Activated CD8-positive, alpha-beta memory T cell treated with anti-CD3 and anti-CD28 coated beads, Interleukin-2, amount 10 ng/mL, durations not matched to agents 7 days and 5 days (primary cell): ENCODE measurements around the gene RPS27. TPM values are rescaled to one million over a fixed set of nuclear protein-coding genes. Genes with fewer than 3 reads are reported as not detected.
A peak's percentile ranks its signal among the peaks of the same experiment; 100 is the strongest.

ENCODE experiments used
- ATAC-seq: fragments of 150-1000 bp; cut with Tn5 transposase; one replicate; pipeline ENCODE4 v1.10.0; 2021; ENCODE audit warnings: moderate library complexity
- CTCF ChIA-PET: fragments of 350-600 bp; sonication (Branson Sonifier 250); formaldehyde crosslinking; loops from one replicate; lab custom pipeline; 2021; ENCODE audit warnings: antibody characterized with exemption; lab: Charles Lee
- DNase-seq: peaks from one replicate; pipeline ENCODE4 v3.0.0-alpha.2; 2020
- H3K27ac Mint-ChIP-seq: one replicate; pipeline ENCODE4 v1.8.0; 2021; ENCODE audit warnings: mild to moderate bottlenecking, mixed read lengths
- H3K27me3 Mint-ChIP-seq: one replicate; pipeline ENCODE4 v1.8.0; 2021; ENCODE audit warnings: mixed read lengths
- H3K36me3 Mint-ChIP-seq: one replicate; pipeline ENCODE4 v1.8.0; 2021; ENCODE audit warnings: mild to moderate bottlenecking, mixed read lengths
- H3K4me1 Mint-ChIP-seq: one replicate; pipeline ENCODE4 v1.8.0; 2021; ENCODE audit warnings: mixed read lengths
- H3K4me3 Mint-ChIP-seq: one replicate; pipeline ENCODE4 v1.8.0; 2021; ENCODE audit warnings: mild to moderate bottlenecking, moderate library complexity, mixed read lengths
- H3K9me3 Mint-ChIP-seq: one replicate; pipeline ENCODE4 v1.8.0; 2022; ENCODE audit warnings: low read depth, mixed read lengths
- total RNA-seq, 2 experiments: library from RNA; stranded (reverse); gene quantifications; one replicate each; pipeline ENCODE4 v1.2.3, GENCODE V29; 2021

Gene RPS27
- total RNA-seq, 2 experiments from 2014 or later = 1,223 to 1,678 TPM

DNA sequence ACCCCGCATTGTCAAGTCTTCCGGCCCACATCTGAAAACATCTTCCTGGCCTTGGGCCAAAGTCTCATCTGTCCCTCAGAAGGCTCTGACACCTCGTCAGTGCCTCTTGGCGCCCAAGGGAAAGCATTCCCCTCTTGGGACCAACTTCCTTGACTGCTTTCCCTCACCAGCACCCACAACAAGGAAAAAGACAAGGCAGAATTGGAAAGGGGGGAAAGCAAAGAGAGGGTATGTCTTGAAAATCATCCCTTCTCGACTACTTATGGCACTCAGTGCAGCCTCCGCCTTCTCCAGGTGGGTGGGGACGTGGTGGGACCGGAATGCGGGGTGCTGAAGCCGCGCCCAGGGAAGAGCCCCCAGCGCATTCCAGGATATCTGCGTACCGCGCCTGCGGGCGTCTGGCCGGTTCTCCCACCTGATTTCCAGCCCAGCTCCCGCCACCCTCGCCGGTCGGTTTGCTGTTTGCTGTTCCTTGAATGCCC, 26.7 kb upstream of the RPS27 start:
- Mint-ChIP-seq H3K27me3 (no peaks in the 10 kb centered on the region), H3K4me3 (peak overlapping the region; percentile 81), H3K4me1 (peaks cover 57% of the 10 kb centered on the region), H3K9me3 (no peaks in the 10 kb centered on the region), H3K36me3 (peaks cover 18% of the 10 kb centered on the region), H3K27ac (peak overlapping the region; percentile 87)
- DNase-seq = no peak
- no peak for ATAC-seq
- CTCF ChIA-PET = interaction anchor here (0.6 to 5.6 kb wide), 7 partner anchors 12 to 167 kb away, joined by 3 to 58 read pairs (median 5); partner anchors contain the start of genes DENND4B, JTB, RAB13 and RPS27

DNA sequence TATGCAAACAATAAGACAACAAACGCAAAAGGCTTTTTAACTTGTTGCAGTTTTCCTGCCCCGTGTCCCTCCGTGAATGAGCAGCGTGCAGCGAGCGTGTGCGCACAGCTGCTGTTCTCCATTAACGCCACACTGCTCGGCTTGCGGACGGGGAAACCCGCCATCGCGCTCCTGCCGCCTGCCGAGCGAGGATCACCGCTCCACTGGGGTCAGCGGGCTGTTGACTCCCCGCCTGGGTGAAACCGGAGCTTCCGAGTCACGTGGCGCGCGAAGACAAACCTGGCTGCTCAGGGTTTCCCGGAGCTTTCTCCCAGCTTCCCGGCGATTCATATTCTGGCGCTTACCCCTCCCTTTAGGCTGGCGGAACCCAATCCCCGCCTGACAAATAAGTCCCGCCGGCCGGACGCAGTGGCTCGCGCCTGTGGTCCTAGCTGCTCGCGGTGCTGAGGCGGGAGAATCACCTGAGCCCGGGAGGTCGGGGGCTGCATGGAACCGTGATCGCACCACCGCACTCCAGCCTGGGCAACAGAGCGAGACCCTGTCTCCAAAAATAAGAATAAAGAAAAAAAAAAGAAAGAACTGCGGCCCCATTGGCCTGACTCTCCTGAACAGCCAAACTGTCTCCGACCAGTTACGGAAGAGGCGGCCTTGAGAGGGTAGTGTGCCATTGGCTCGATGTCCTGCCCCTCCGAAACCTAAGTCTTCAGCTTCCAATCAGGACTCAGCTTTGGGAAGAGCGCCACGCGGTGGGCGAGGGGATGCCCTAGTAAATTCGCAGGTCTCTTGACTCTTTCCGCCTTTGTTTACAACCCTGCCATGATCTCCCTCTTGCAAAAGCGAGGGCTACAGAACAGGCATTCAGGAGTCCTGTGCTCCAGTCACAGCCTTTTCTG, 23.2 kb upstream of the RPS27 start, which contains the start of gene CREB3L4:
Gene CREB3L4 (plus strand): TSS at position 796 of the 893 bp plus-strand sequence. CDS start 624 bp downstream, outside the sequence.
- ATAC-seq = peak; percentile 86
- H3K9me3 Mint-ChIP-seq = no peaks in the 10 kb centered on the region
- CTCF ChIA-PET = interaction anchor here (0.6 to 5.6 kb wide), 16 partner anchors 9 to 434 kb away, joined by 3 to 58 read pairs (median 4); partner anchors contain the start of genes CRTC2, DENND4B, GATAD2B and JTB

GRCh38 chr1:153968000-153968363, 22.6 kb upstream of the RPS27 start:
- Mint-ChIP-seq H3K27ac (peak overlapping the region; percentile 96), H3K9me3 (no peaks in the 10 kb centered on the region), H3K27me3 (no peaks in the 10 kb centered on the region), H3K36me3 (peaks cover 5% of the 10 kb centered on the region), H3K4me3 (peak overlapping the region; percentile 97), H3K4me1 (peaks cover 52% of the 10 kb centered on the region)
- CTCF ChIA-PET = interaction anchor here (0.6 to 5.6 kb wide), 15 partner anchors 9 to 435 kb away, joined by 3 to 58 read pairs (median 4); partner anchors contain the start of genes CRTC2, DENND4B, GATAD2B and JTB
- ATAC-seq = no peak
- no peak for DNase-seq

More for the DNA sequence above, 23.2 kb upstream of the RPS27 start, which contains the start of gene CREB3L4:
- peaks cover 3% of the 10 kb centered on the region for H3K36me3 Mint-ChIP-seq
- no peaks in the 10 kb centered on the region for H3K27me3 Mint-ChIP-seq
- H3K27ac Mint-ChIP-seq = peak within 1 kb of the TSS; percentile 96
- peaks cover 50% of the 10 kb centered on the region for H3K4me1 Mint-ChIP-seq
- H3K4me3 Mint-ChIP-seq = peak within 1 kb of the TSS; percentile 97
- peak; percentile 92 for DNase-seq

DNA sequence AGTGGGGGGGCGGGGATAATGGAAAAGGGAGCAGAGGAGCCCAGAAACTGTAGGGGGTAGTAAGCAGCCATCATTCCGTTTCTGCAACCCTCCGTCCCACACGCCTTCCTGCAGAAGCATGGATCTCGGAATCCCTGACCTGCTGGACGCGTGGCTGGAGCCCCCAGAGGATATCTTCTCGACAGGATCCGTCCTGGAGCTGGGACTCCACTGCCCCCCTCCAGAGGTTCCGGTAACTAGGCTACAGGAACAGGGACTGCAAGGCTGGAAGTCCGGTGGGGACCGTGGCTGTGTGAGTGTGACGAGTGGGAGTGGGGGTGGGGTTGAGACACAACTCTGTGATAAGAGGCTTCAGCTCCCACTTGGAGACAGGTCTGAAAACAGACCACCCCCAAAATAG, 22.2 kb upstream of the RPS27 start:
- ATAC-seq = no peak
- peaks cover 54% of the 10 kb centered on the region for H3K4me1 Mint-ChIP-seq
- H3K27ac Mint-ChIP-seq = peak overlapping the region; percentile 96
- H3K4me3 Mint-ChIP-seq = peak overlapping the region; percentile 97
- H3K27me3 Mint-ChIP-seq = no peaks in the 10 kb centered on the region
- CTCF ChIA-PET = interaction anchor here (0.6 to 5.6 kb wide), 9 partner anchors 9 to 399 kb away, joined by 3 to 58 read pairs (median 10); partner anchors contain the start of genes CRTC2, DENND4B, JTB and RAB13
- H3K36me3 Mint-ChIP-seq = peaks cover 8% of the 10 kb centered on the region
- no peaks in the 10 kb centered on the region for H3K9me3 Mint-ChIP-seq
- DNase-seq = no peak

DNA sequence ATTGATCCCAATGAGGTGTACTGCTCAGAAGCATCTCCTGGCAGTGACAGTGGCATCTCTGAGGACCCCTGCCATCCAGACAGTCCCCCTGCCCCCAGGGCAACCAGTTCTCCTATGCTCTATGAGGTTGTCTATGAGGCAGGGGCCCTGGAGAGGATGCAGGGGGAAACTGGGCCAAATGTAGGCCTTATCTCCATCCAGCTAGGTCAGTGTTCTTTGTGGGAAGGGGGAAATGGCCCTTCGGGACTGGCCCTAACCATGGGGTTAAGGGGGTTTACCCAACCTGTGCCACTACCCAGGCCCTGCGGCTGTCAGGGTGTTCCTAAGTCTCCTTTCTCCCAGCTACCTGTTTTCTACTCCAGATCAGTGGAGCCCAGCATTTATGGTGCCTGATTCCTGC, 21.6 kb upstream of the RPS27 start:
- Mint-ChIP-seq H3K36me3 (peaks cover 9% of the 10 kb centered on the region), H3K27ac (no peak overlapping the region), H3K4me1 (peaks cover 50% of the 10 kb centered on the region), H3K27me3 (no peaks in the 10 kb centered on the region), H3K9me3 (no peaks in the 10 kb centered on the region), H3K4me3 (no peak overlapping the region)
- CTCF ChIA-PET = interaction anchor here (0.7 to 5.6 kb wide), 4 partner anchors 9 to 23 kb away, joined by 3 to 58 read pairs (median 8); partner anchors contain the start of genes CRTC2, DENND4B, JTB and RAB13
- DNase-seq (no peak), ATAC-seq (no peak)

DNA sequence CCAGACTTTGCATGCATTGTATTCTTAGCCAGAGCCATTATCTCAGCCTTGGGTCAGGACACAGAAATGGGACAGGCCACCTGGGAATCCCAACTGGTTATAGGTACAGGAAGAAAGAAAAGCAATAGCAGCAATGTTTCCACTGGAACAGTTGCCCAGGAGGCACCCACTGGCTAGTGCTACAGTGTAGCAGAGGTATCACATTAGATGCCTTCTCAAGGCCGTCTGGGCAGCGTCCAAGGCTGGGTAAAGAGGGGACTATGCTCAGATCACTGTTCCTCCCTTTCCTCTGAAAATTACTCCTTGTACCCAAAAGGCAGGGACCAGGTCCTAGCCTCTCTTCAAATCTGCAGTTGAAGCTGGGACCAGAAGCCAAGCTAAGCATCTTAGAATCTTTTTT, 20.2 kb upstream of the RPS27 start:
- CTCF ChIA-PET = interaction anchor here (1.0 to 1.3 kb wide), 3 partner anchors 7 to 24 kb away, joined by 3 to 5 read pairs (median 3); partner anchors contain the start of genes DENND4B and JTB
- peaks cover 57% of the 10 kb centered on the region for H3K4me1 Mint-ChIP-seq
- H3K36me3 Mint-ChIP-seq = peaks cover 19% of the 10 kb centered on the region
- no peaks in the 10 kb centered on the region for H3K27me3 Mint-ChIP-seq
- no peaks in the 10 kb centered on the region for H3K9me3 Mint-ChIP-seq
- H3K4me3 Mint-ChIP-seq = no peak overlapping the region
- no peak for DNase-seq
- H3K27ac Mint-ChIP-seq = no peak overlapping the region
- ATAC-seq = no peak

DNA sequence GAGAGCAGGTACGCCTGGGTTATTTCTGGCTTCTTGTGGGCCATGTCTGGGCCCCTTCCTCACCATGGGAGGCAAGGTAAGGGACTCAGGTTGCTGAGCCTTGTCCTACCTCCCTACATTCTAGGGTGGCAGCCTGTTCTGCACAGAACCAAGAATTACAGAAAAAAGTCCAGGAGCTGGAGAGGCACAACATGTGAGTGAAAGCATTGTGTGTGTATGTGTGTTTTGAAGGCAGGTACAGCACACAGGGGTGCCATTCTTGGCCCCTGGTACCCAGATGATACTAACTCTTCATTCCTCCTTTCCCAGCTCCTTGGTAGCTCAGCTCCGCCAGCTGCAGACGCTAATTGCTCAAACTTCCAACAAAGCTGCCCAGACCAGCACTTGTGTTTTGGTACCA, 17.5 kb upstream of the RPS27 start:
- no peaks in the 10 kb centered on the region for H3K9me3 Mint-ChIP-seq
- no peak for ATAC-seq
- H3K4me3 Mint-ChIP-seq = no peak overlapping the region
- peaks cover 33% of the 10 kb centered on the region for H3K36me3 Mint-ChIP-seq
- H3K27ac Mint-ChIP-seq = no peak overlapping the region
- H3K27me3 Mint-ChIP-seq = no peaks in the 10 kb centered on the region
- CTCF ChIA-PET = interaction anchor here (6.2 kb wide), 1 partner anchor 13 kb away, joined by 65 read pairs; the partner anchor contains the start of gene RAB13
- DNase-seq = no peak
- peaks cover 55% of the 10 kb centered on the region for H3K4me1 Mint-ChIP-seq

DNA sequence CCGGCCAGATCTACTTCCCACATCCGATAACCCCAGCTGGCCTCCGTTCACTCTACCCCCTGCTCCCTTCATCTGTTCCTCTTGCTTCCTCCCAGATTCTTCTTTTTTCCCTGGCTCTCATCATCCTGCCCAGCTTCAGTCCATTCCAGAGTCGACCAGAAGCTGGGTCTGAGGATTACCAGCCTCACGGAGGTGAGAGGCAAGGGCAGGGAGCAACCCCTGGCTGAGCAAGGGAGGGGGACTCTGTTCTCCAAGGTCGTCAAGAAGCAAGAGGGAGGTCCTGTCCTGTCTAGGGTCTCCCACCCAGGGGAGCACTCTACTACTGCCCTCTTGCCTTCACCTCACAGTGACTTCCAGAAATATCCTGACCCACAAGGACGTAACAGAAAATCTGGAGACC, 17.0 kb upstream of the RPS27 start:
- CTCF ChIA-PET = interaction anchor here (6.2 kb wide), 1 partner anchor 13 kb away, joined by 65 read pairs; the partner anchor contains the start of gene RAB13
- H3K27ac Mint-ChIP-seq = no peak overlapping the region
- ATAC-seq (no peak), DNase-seq (no peak)
- peaks cover 54% of the 10 kb centered on the region for H3K4me1 Mint-ChIP-seq
- H3K4me3 Mint-ChIP-seq = no peak overlapping the region
- no peaks in the 10 kb centered on the region for H3K27me3 Mint-ChIP-seq
- H3K9me3 Mint-ChIP-seq = no peaks in the 10 kb centered on the region
- H3K36me3 Mint-ChIP-seq = peaks cover 33% of the 10 kb centered on the region

DNA sequence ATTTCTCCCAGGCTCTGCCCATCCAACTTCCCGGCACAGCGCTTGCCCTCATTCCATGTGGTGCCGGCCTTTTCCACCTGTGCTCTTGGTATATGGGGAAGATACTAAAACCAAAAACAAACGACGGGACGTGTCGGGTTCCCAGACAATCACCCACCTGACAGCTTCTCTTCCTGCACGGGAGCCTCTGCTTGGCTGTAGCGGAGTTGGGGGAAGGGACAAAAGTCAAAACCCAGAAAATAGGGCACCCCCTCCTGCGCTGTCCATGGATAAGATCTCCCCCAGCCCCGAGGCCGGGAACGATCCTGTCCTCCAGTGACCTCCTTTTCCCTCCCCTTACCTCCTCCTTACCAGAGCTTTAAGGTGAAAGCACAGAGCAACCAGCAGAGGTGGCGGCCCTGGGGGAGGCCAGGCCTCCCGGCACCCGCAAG, 13.7 kb upstream of the RPS27 start:
- Mint-ChIP-seq H3K27ac (peak overlapping the region; percentile 94), H3K9me3 (no peaks in the 10 kb centered on the region), H3K27me3 (no peaks in the 10 kb centered on the region), H3K36me3 (peaks cover 33% of the 10 kb centered on the region), H3K4me1 (peaks cover 48% of the 10 kb centered on the region), H3K4me3 (peak overlapping the region; percentile 95)
- ATAC-seq (no peak), DNase-seq (peak; percentile 44)
- CTCF ChIA-PET = interaction anchor here (0.9 to 6.4 kb wide), 17 partner anchors 7 to 444 kb away, joined by 3 to 65 read pairs (median 5); partner anchors contain the start of genes CREB3L4, CRTC2, DENND4B and RAB13

- H3K36me3 Mint-ChIP-seq = peaks cover 33% of the 10 kb centered on the region
- H3K9me3 Mint-ChIP-seq = no peaks in the 10 kb centered on the region
- no peaks in the 10 kb centered on the region for H3K27me3 Mint-ChIP-seq
- H3K4me1 Mint-ChIP-seq = peaks cover 41% of the 10 kb centered on the region
- ATAC-seq (peak; percentile 97), DNase-seq (peak; percentile 91)
- CTCF ChIA-PET = interaction anchor here (1.1 to 6.4 kb wide), 16 partner anchors 8 to 445 kb away, joined by 3 to 65 read pairs (median 5); partner anchors contain the start of genes CREB3L4, CRTC2, DENND4B and RAB13
- H3K4me3 Mint-ChIP-seq = peak within 1 kb of the TSS; percentile 95
- peak within 1 kb of the TSS; percentile 94 for H3K27ac Mint-ChIP-seq
Measured at GRCh38 chr1:153977250-153978240, 13.0 kb upstream of the RPS27 start, which contains the start of gene JTB. Gene JTB, minus strand, starts transcription at chr1:153977674. Its CDS starts 422 bp downstream, at chr1:153977252.

GRCh38 chr1:153978274-153978909, 12.2 kb upstream of the RPS27 start:
- H3K4me1 Mint-ChIP-seq = peaks cover 34% of the 10 kb centered on the region
- no peak for DNase-seq
- ATAC-seq = no peak
- CTCF ChIA-PET = interaction anchor here (0.8 to 6.4 kb wide), 16 partner anchors 8 to 301 kb away, joined by 3 to 65 read pairs (median 5); partner anchors contain the start of genes CREB3L4, CRTC2, DENND4B and RAB13
- H3K27me3 Mint-ChIP-seq = no peaks in the 10 kb centered on the region
- H3K9me3 Mint-ChIP-seq = no peaks in the 10 kb centered on the region
- peak overlapping the region; percentile 95 for H3K4me3 Mint-ChIP-seq
- H3K27ac Mint-ChIP-seq = peak overlapping the region; percentile 87
- peaks cover 28% of the 10 kb centered on the region for H3K36me3 Mint-ChIP-seq
